Esophagus muscularis mucosa (tissue), 4 donors: ENCODE measurements around the gene KIF15. TPM values are rescaled to one million over a fixed set of nuclear protein-coding genes. Genes with fewer than 3 reads are reported as not detected.

Experiments
- DNase-seq: peaks from one replicate; pipeline ENCODE4 v3.0.0-alpha.2; 2017; ENCODE audit errors: extremely low spot score
- H3K27ac ChIP-seq, 4 donors: fragments of 200-600 bp; sonication (generic); replicated peaks in 1 of 4; 1 replicate in 3 of 4; 2 replicates in 1 of 4; pipeline ENCODE4 v1.5.1; 2016 to 2019; ENCODE audit warnings: mild to moderate bottlenecking in 1 of 4
- H3K27me3 ChIP-seq, 4 donors: fragments of 200-600 bp; sonication (generic); one replicate each; pipeline versions ENCODE4 v1.5.1 to v1.6.0; 2016 to 2019
- H3K36me3 ChIP-seq, 4 donors: fragments of 200-600 bp; sonication (generic); one replicate each; pipeline ENCODE4 v1.5.1; 2016 to 2019
- H3K4me1 ChIP-seq, 4 donors: fragments of 200-600 bp; sonication (generic); one replicate each; pipeline ENCODE4 v1.5.1; 2016 to 2019
- H3K4me3 ChIP-seq, 4 donors: fragments of 200-600 bp; sonication (generic); 1 replicate in 2 of 4; 2 replicates in 2 of 4; pipeline ENCODE4 v1.5.1; 2016 to 2019; ENCODE audit warnings: mild to moderate bottlenecking in 4 of 4, moderate library complexity in 1 of 4
- H3K9me3 ChIP-seq, 4 donors: fragments of 200-600 bp; sonication (generic); 1 replicate in 3 of 4; 2 replicates in 1 of 4; pipeline ENCODE4 v1.5.1; 2016 to 2019
- EP300 ChIP-seq: sonication (generic); formaldehyde crosslinking; IDR thresholded peaks from one replicate; pipeline ENCODE4 v1.6.1; 2017; ENCODE audit warnings: antibody characterized with exemption
- POLR2A ChIP-seq: fragments of 450-650 bp; IDR thresholded peaks from one replicate; pipeline ENCODE4 v1.6.1; 2017; ENCODE audit warnings: antibody characterized with exemption, moderate library complexity, mild to moderate bottlenecking, low read depth
- POLR2AphosphoS5 ChIP-seq, 2 donors: sonication (generic); formaldehyde crosslinking; IDR thresholded peaks; one replicate each; pipeline ENCODE4 v1.6.1; 2017; ENCODE audit warnings: antibody characterized with exemption in 2 of 2
- WGBS: methylation state at CpG from one replicate; pipeline ENCODE4 v1.1.5; 2018; 5-methylcytosine and 5-hydroxymethylcytosine counted together
- intact Hi-C: fragments of 100-400 bp; cut with DNase I; formaldehyde crosslinking; loops from one replicate; pipeline ENCODE4 v1.15.1; 2023
- total RNA-seq, 4 donors: library from RNA; depleted of rRNA; stranded (reverse); fragments of >200 nt; gene quantifications; one replicate each; pipeline versions ENCODE4 v1.1.0 to v1.2.1, GENCODE V29; 2016
- TF ChIP-seq, protein P1 (sequence below), 3 experiments: fragments of 200-600 bp in 2 of 3; fragments of 450-650 bp in 1 of 3; sonication (generic) in 2 of 3; IDR thresholded peaks; one replicate each; pipeline ENCODE4 v1.5.1; 2017 to 2019; ENCODE audit warnings: antibody characterized with exemption in 3 of 3, mild to moderate bottlenecking in 2 of 3, moderate library complexity in 1 of 3

KIF15 gene
- total RNA-seq, 4 donors from 2014 or later, result 0.26 to 1.2 (median 0.54) TPM

- no peaks in the 10 kb centered on the region for H3K27me3 ChIP-seq
- peak within 1 kb of the TSS; percentile 77 to 96 (median 78) for H3K4me3 ChIP-seq
- no peak for TF ChIP-seq EP300
- TF ChIP-seq, protein P1, sequence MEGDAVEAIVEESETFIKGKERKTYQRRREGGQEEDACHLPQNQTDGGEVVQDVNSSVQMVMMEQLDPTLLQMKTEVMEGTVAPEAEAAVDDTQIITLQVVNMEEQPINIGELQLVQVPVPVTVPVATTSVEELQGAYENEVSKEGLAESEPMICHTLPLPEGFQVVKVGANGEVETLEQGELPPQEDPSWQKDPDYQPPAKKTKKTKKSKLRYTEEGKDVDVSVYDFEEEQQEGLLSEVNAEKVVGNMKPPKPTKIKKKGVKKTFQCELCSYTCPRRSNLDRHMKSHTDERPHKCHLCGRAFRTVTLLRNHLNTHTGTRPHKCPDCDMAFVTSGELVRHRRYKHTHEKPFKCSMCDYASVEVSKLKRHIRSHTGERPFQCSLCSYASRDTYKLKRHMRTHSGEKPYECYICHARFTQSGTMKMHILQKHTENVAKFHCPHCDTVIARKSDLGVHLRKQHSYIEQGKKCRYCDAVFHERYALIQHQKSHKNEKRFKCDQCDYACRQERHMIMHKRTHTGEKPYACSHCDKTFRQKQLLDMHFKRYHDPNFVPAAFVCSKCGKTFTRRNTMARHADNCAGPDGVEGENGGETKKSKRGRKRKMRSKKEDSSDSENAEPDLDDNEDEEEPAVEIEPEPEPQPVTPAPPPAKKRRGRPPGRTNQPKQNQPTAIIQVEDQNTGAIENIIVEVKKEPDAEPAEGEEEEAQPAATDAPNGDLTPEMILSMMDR (IDR thresholded peaks at IDR 0.05), result peak; percentile 14 to 38 (median 26)
- TF ChIP-seq POLR2A, result peak; percentile 60
- peak; percentile 91 to 94 for TF ChIP-seq POLR2AphosphoS5 (IDR thresholded peaks at IDR 0.05)
- DNase-seq, result peak; percentile 96
- H3K4me1 ChIP-seq, result peaks cover 6 to 26% (median 20%) of the 10 kb centered on the region in 4 donors
- peak within 1 kb of the TSS; percentile 91 to 97 (median 94) for H3K27ac ChIP-seq
- peaks cover 0 to 5% (median 1%) of the 10 kb centered on the region in 4 donors for H3K9me3 ChIP-seq
- 2% methylated on average over 16 of the region's 91 CpGs for WGBS
- intact Hi-C loops, result loop anchor here (5.0 to 10.0 kb wide), 2 partner anchors 99 to 113 kb away; partner anchors contain the start of genes EXOSC7, KIAA1143, KIF15 and ZDHHC3
- H3K36me3 ChIP-seq, result peaks cover 0 to 8% (median 0%) of the 10 kb centered on the region in 4 donors
These were observed 100.0 kb downstream of the KIF15 start, which contains the start of gene TMEM42 for GRCh38 chr3:44861412-44862225. Gene TMEM42, plus strand, starts transcription at chr3:44861912. Its CDS starts 13 bp downstream, at chr3:44861925.

GRCh38 chr3:44862226-44862637, 100.6 kb downstream of the KIF15 start:
- no peak for DNase-seq
- Histone ChIP-seq H3K4me3 (peak overlapping the region; percentile 77 to 96 (median 78)), H3K9me3 (no peaks in the 10 kb centered on the region), H3K36me3 (peaks cover 0 to 8% (median 0%) of the 10 kb centered on the region in 4 donors), H3K27me3 (no peaks in the 10 kb centered on the region), H3K4me1 (peaks cover 6 to 26% (median 20%) of the 10 kb centered on the region in 4 donors), H3K27ac (peak overlapping the region; percentile 91 to 97 (median 94))
- 3% methylated on average over 15 of the region's 25 CpGs for WGBS
- TF ChIP-seq, protein P1 (IDR thresholded peaks at IDR 0.05), result no peak
- TF ChIP-seq EP300, result no peak
- no peak for TF ChIP-seq POLR2AphosphoS5 (IDR thresholded peaks at IDR 0.05)
- TF ChIP-seq POLR2A, result no peak
- intact Hi-C loops, result loop anchor here (5.0 to 10.0 kb wide), 2 partner anchors 100 to 113 kb away; partner anchors contain the start of genes EXOSC7, KIAA1143, KIF15 and ZDHHC3

GRCh38 chr3:44865272-44866035, 103.9 kb downstream of the KIF15 start:
- intact Hi-C loops, result loop anchor here (10.0 kb wide), 1 partner anchor 109 kb away; the partner anchor contains the start of genes EXOSC7 and ZDHHC3
- no peaks in the 10 kb centered on the region for H3K27me3 ChIP-seq
- H3K36me3 ChIP-seq, result peaks cover 0 to 8% (median 0%) of the 10 kb centered on the region in 4 donors
- no peaks in the 10 kb centered on the region for H3K9me3 ChIP-seq
- no peak overlapping the region for H3K4me3 ChIP-seq
- DNase-seq, result no peak
- TF ChIP-seq POLR2AphosphoS5 (IDR thresholded peaks at IDR 0.05) (no peak), EP300 (no peak), POLR2A (no peak)
- TF ChIP-seq, protein P1 (IDR thresholded peaks at IDR 0.05), result no peak
- no peak overlapping the region for H3K27ac ChIP-seq
- WGBS, result 86% methylated on average over 7 of the region's 7 CpGs
- peaks cover 6 to 26% (median 20%) of the 10 kb centered on the region in 4 donors for H3K4me1 ChIP-seq

DNA sequence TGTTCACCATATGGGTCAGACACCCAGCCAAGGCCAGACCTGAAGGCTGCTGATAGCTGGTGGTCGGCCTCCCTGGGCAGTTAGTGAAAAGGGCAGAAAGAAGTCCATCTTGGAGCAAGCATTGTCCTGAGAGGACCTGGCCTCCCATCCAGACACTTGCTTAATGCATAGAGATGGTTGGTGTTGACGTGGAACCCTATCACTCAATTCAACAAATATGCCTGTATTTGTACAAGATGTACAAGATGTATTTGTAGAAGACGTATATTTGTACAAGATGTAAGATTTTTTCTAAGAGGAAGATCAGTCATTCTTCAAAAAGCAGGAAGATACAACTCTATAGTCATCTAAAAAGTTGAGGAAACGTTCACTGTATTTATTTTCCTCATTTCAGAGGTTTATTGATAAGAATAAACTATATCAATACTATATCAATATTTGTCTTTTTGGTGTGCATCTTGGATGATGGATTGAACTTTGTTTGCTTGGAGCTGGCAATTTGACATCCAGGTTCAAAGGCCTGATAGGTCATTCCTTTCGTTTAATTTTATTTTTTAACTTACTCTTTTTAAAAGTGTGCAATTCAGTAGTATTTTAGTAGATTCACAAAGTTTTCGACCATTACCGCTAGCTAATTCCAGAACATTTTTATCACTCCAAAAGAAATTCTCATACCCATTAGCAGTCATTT, 106.0 kb downstream of the KIF15 start:
- TF ChIP-seq POLR2AphosphoS5 (IDR thresholded peaks at IDR 0.05), result no peak
- TF ChIP-seq POLR2A, result no peak
- no peak for TF ChIP-seq EP300
- TF ChIP-seq, protein P1 (IDR thresholded peaks at IDR 0.05), result no peak
- DNase-seq, result no peak
- intact Hi-C loops, result loop anchor here (10.0 kb wide), 1 partner anchor 107 kb away; the partner anchor contains the start of genes EXOSC7 and ZDHHC3
- H3K4me3 ChIP-seq, result no peak overlapping the region
- H3K27me3 ChIP-seq, result no peaks in the 10 kb centered on the region
- peaks cover 0 to 8% (median 0%) of the 10 kb centered on the region in 4 donors for H3K36me3 ChIP-seq
- H3K4me1 ChIP-seq, result peaks cover 3 to 13% (median 10%) of the 10 kb centered on the region in 4 donors
- H3K9me3 ChIP-seq, result no peaks in the 10 kb centered on the region
- no peak overlapping the region for H3K27ac ChIP-seq
- 96% methylated on average over 7 of the region's 7 CpGs for WGBS
